ENCODE measurements around the gene CRYBB1. TPM values are rescaled to one million over a fixed set of nuclear protein-coding genes. Genes with fewer than 3 reads are reported as not detected.

The CRYBB1 gene
- not detected in 2 replicates for total RNA-seq (2014; rRNA removed; shearing (Covaris generic))

- no peak for DNase-seq (ENCODE audit: low spot score)
Observed at GRCh38 chr22:26617271-26618199, at the start of gene CRYBB1. Gene CRYBB1 (minus strand): TSS chr22:26618027. CDS start chr22:26616319, 1,708 bp downstream.

GRCh38 chr22:26667140-26667539, 49.3 kb upstream of the CRYBB1 start:
- DNase-seq (ENCODE audit: low spot score) = no peak

DNA sequence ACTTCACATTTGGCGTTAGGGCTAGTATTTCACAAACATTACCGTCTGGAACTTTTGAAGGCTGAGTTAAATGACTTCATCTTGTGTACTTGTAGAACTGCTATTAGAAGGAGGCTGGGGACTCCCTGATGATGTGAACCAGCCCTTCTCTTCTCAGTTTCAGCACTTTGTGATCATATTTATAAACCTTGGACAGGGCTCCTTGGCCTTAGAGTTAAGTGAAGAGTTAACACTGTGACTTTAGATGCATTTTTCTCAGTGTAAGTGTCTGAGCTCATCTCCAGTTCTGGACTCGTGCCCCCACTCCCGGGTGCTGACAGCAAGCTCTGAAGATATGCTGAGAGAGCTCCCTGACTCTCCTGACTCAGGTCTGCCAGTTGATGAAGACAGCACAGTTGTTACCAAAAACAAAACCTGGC, 48.0 kb upstream of the CRYBB1 start:
- DNase-seq (ENCODE audit: low spot score) = no peak

DNA sequence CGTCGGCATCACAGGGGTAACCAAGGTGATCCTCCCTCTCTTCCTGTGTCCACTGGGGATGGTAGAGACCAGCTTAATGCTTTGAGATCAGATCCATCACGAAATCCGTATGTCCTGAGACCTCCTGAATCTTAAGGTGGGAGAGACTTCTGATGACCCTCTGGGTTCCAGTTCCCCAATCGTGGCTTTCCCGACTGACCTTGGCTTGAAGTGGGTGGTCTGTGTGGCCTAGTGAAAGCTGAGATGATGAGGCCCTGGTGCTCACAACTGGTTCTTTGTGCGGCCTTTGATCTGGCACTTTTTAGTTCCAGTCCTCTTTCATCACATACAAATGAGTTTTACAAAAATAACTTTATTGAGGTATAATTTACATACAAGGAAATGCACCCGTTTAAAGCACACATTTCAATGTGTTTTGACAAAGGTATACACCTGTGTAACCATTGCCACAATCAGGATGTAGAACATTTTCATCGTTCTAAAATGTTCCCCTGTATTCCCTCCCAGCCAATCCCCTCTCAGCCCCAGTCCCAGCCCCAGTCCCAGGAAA, 45.6 kb upstream of the CRYBB1 start:
- no peak for DNase-seq (ENCODE audit: low spot score)

GRCh38 chr22:26662160-26662559, 44.3 kb upstream of the CRYBB1 start:
- no peak for DNase-seq (ENCODE audit: low spot score)

- DNase-seq (ENCODE audit: low spot score) = no peak
Observed at GRCh38 chr22:26660961-26661578, 43.2 kb upstream of the CRYBB1 start.

DNA sequence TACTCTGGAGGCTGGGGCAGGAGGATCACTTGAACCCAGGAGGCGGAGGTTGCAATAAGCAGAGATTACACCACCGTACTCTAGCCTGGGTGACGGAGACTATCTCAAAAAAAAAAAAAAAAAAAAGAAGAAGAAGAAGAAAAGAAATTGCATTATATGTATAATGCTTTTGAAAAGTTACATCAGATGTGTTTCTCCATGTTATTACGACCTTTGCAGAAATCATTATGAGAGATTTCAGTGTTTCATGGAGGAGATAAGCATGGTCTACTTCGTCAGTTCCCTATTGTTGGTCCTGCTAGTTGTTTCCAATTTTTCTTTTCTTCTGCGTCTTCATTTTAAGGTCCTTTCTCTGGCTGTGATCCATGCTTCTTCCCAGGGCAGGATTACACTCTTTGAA, 42.5 kb upstream of the CRYBB1 start:
- DNase-seq (ENCODE audit: low spot score) = no peak

DNA sequence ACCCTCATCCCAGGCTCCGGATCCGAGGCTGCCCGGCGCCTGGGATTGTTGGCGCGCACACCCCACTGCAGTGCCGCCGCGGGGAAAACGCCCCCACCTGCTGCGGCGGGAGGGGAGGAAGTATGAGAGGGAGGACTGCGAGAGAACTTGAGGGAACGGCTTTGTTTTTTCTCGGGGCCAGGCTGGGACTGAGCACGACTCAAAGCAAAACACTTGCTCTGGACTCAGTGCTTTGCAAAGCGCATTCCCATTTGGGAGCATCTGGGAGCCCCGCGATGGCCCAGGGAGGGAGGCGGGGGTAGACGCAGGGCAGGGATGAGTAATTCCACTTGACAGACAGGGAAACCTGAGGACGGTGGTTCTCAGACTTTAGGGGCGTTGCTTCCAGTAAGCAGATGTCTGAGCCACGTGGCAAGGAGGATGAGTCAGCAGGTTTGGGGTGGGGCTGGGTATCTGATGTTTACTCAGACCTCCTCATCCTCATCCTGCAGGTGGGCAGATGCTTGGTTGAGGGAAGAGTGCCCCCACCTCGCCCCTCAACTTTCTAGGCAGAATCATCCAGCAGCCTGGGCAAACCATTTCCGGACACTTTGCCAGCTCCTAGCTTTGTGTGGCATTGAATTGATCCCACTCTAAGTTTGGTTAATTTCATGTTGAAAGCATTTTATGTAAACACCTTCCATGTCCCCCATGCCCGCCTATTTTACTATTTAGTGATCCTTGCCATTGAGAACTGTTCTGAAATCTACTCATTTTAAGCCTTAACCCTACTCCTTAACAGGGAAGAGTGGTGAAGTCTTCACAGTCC, 41.0 kb upstream of the CRYBB1 start:
- DNase-seq (ENCODE audit: low spot score) = peak; percentile 93

DNA sequence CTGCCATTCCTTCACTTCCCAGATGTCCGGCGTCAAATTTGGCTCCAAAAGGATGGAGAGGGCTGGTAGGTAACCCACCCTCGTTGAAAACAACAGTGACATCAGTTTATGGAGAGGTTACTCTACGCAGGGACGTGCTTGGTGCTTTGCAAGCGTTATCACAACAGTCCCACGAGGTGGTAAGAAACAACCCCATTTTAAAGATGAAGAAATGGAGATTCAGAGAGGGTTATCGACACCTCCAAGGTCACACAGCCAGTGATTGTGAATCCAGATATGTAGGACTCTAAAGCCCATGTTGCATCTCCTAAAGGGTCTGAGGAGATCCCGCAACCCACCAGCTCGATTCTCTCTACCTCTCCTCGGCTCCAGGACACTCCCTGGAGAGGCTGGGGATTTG, 40.3 kb upstream of the CRYBB1 start:
- DNase-seq (ENCODE audit: low spot score) = no peak

- DNase-seq (ENCODE audit: low spot score) = peak; percentile 22
Observed at GRCh38 chr22:26656891-26657851, 39.3 kb upstream of the CRYBB1 start, which contains the start of gene MIAT. Gene MIAT (plus strand): TSS chr22:26657588.

DNA sequence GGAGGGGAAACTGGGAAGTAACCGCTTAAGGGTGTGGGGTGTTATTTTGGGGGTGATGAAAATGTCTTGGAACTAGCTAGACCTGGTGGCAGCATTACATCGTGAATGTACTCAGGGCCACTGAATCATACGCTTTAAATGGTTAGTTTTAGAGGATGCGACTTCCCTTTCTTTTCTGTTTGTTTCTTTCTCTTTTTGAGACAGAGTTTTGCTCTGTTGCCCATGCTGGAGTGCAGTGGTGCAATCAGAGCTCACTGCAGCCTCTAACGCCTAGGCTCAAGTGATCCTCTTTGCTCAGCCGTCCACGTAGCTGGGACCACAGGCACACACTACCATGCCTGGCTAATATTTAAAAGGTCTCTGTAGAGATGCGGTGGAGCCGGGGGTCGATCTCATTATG, 34.0 kb upstream of the CRYBB1 start:
- no peak for DNase-seq (ENCODE audit: low spot score)

DNA sequence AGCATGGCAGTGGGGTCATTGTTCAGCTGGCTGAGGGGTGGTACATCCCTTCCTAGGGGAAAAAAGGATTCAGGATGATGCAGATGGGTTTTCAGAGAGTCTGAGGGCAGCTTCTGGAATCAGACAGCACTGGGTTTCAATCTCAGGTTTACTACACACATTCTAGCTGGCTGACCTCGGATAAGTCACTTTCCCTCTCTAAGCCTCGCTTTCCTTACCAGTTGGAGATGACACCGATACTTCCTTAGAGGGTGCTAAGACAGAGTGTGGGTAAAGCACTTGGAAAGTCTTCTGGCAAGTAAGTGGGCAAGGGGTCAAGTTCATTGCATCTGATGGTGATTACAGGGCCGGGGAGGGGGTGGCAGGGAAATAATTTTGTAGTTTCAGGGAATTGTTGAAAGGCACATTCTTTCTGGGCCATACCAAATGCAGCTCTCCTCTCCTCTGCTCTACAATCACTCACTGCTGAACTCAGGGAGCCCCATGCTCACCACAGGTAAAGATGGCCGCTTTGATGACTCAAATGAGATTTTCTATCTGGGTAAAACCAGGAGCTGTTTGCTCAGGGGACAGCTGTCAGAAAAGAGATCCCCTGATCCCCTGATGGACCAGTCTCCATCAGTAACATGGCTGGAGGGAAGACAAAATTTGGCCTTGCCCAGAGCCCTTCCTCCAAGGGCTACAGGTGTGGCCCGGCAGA, 33.0 kb upstream of the CRYBB1 start:
- no peak for DNase-seq (ENCODE audit: low spot score)

- no peak for DNase-seq (ENCODE audit: low spot score)
Observed at GRCh38 chr22:26648528-26649388, 30.9 kb upstream of the CRYBB1 start.

DNA sequence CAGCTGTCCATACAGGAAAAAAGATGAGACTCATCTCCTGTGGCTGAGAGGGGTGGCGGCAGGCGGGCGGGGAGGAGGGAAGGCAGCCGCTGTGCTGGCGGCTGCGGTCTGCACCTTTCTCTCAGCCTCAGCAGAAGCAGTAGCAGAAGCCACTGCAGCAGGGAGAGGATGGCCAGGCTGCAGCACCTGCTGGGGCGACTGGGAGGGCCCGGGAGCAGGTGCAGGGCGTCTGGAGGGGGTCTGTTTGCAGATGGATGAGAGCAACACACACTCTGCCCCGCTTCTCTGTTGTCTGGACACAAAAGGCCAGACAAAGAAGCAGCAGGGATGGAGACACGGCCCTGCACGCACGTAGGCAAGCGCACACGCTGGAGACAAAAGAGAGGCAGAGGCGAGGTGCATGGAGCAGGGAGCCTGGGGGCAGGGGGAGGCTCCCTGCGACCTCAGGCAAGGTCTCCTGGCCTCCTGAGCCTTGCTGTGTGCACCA, 30.2 kb upstream of the CRYBB1 start:
- DNase-seq (ENCODE audit: low spot score) = no peak

DNA sequence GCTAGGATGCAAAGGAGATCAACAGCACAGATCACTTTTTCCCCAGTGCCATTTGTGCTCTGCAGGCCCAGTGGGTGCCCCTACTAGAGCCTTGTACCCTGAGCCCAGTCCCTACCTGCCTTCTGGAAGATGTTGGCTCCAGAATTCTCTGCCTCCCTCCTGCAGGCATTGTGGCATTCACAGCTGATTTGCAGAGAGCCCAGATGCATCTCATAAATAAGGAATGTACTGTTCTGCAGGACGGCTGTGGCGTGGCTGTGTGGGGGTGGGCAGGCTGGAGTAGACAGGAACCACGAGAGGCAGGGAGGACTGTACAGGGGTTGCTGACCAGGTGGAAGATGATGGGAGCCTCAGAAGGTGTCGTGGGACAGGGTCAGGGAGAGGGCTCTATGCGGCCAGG, 28.3 kb upstream of the CRYBB1 start:
- no peak for DNase-seq (ENCODE audit: low spot score)

DNA sequence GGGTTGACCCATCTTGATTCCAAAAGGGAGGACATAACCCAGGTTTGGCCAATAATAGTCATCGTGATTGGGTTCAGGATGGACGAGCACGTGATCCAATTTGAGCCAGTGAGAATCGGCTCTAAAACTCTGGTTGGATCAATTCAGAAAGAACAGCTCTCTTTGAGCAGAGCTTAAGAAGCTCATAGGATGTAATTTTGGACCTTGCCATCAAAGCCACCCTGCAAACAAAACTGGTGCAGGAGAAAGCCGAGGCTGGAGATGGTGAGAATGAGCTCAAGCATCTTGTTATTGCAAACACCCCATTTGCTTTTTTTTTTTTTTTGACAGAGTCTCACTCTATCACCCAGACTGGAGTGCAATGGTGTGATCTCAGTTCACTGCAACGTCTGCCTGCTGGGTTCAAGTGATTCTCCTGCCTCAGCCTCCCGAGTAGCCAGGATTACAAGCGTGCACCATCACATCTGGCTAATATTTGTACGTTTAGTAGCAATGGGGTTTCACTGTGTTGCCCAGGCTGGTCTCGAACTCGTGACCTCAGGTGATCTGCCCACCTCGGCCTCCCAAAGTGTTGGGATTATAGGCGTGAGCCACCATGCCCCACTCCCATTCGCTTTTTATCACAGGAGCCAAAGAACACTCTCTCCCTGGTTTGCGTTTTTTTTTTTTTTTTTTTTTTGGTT, 25.7 kb upstream of the CRYBB1 start:
- no peak for DNase-seq (ENCODE audit: low spot score)

DNA sequence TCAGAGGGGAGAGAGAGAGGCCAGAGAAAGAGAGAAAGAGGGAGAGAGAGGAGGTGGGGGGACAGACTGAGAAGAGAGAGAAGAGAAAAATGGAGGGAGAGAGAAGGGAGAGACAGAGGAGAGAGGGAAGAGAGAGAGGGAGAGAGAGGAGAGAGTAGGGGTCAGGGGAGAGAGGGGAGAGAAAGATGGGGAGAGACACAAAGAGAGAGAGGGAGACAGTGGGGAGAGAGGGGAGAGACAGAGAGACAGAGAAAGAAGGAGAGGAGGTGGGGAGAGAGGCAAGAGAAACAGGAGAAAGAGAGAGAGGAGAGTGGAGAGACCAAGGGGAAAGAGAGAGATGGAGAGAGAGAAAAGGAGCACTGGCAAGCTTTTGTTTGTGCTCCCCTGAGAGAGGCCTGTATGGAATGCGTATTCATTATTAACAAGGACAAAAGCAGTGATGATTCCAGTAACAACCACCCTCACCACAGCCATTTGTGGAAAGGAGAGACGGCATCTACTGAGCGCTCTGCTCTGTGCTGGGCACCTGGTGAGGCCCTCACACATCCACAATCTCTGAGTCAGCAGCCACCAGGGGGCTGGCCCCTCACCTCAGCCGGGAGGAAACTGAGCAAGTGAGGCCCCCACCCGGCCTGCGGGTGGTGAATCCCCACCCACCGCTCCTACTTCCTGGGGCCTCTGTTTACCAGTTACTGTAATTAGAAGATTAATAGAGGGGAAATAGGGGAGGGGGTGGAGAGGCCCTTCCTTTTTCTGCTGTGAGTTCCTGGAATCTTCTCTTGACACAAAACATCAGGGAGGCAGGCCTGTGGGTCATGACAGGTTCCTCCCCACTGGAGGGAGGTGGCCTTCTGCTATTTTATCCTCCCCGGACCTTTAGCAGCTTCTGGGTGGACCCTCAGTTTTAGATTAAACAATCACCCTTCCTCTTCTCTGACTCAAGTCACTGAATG, 24.9 kb upstream of the CRYBB1 start:
- no peak for DNase-seq (ENCODE audit: low spot score)
